ENCODE data around the gene TRIM26. TPM values are rescaled to one million over a fixed set of nuclear protein-coding genes. Genes with fewer than 3 reads are reported as not detected.

The TRIM26 gene
- polyA plus RNA-seq, 1 donor from 2014 or later = 25.9 TPM

DNA sequence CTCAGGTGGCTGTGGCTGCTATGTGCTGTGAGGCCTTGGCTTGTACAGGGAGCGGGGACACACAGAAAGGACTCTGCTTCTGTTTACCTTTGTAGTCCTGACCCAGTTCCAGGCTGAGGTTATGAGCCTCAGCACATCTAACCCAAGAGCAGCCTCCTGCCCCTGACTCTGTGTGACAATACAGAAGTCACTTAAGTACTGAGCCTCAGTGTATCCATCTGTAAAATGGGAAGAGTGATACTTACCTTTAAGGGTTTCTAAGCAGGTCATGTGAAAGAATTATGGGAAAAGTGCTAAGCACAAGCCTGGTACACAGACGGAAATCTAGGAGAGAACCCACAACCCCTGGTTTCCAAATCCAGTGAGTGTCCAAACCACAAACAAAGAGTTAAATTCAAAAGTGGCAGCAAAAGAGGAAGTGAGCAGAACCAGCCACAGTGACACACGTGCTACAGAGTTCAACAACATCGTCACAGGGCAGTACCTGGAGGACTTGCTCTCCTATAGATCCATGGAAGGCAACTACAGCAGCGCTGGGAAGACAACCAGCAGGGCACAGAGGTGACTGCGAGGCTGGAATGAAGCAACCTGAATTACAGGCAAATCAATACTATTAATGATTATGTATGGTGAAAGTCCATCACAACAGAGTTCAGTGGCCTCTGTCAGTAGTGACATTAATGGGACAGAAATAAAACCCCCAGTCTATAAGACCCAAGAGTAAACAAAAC lies 12.5 kb downstream of the TRIM26 start:
- Histone ChIP-seq H3K27me3 (ENCODE audit: insufficient read depth, low read depth, low read length) (no peaks in the 10 kb centered on the region), H3K9me3 (ENCODE audit: low read length) (no peaks in the 10 kb centered on the region), H3K4me3 (ENCODE audit: low read length) (no peak overlapping the region), H3K9me2 (ENCODE audit: insufficient read depth, low read length) (no peaks in the 10 kb centered on the region), H3K79me2 (replicated peaks; ENCODE audit: insufficient read depth, low read length) (no peaks in the 10 kb centered on the region), H3K27ac (ENCODE audit: low read length) (no peak overlapping the region), H2AFZ (ENCODE audit: low read depth, low read length) (no peak overlapping the region), H3K9ac (ENCODE audit: low read length) (no peak overlapping the region), H3F3A (ENCODE audit: insufficient read depth, low read length, poor library complexity, severe bottlenecking) (no peaks in the 10 kb centered on the region), H3K36me3 (ENCODE audit: insufficient read depth, low read length) (peaks cover 5% of the 10 kb centered on the region), H3K4me2 (ENCODE audit: low read length) (no peak overlapping the region), H4K20me1 (ENCODE audit: insufficient read depth) (no peaks in the 10 kb centered on the region)
- TF ChIP-seq TAF1 (IDR thresholded peaks at IDR 0.05; ENCODE audit: low read depth) = no peak
- no peak for TF ChIP-seq RAD21 (conservative IDR thresholded peaks at IDR 0.05)
- TF ChIP-seq, protein P1, sequence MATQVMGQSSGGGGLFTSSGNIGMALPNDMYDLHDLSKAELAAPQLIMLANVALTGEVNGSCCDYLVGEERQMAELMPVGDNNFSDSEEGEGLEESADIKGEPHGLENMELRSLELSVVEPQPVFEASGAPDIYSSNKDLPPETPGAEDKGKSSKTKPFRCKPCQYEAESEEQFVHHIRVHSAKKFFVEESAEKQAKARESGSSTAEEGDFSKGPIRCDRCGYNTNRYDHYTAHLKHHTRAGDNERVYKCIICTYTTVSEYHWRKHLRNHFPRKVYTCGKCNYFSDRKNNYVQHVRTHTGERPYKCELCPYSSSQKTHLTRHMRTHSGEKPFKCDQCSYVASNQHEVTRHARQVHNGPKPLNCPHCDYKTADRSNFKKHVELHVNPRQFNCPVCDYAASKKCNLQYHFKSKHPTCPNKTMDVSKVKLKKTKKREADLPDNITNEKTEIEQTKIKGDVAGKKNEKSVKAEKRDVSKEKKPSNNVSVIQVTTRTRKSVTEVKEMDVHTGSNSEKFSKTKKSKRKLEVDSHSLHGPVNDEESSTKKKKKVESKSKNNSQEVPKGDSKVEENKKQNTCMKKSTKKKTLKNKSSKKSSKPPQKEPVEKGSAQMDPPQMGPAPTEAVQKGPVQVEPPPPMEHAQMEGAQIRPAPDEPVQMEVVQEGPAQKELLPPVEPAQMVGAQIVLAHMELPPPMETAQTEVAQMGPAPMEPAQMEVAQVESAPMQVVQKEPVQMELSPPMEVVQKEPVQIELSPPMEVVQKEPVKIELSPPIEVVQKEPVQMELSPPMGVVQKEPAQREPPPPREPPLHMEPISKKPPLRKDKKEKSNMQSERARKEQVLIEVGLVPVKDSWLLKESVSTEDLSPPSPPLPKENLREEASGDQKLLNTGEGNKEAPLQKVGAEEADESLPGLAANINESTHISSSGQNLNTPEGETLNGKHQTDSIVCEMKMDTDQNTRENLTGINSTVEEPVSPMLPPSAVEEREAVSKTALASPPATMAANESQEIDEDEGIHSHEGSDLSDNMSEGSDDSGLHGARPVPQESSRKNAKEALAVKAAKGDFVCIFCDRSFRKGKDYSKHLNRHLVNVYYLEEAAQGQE (IDR thresholded peaks at IDR 0.05; ENCODE audit: borderline replicate concordance) = no peak
- no peak for TF ChIP-seq POLR2AphosphoS5 (IDR thresholded peaks at IDR 0.05)
- TF ChIP-seq EP300 (conservative IDR thresholded peaks at IDR 0.05; ENCODE audit: poor library complexity, severe bottlenecking) = no peak
- TF ChIP-seq EZH2 (IDR thresholded peaks at IDR 0.05; ENCODE audit: borderline replicate concordance, insufficient read depth, low read length, poor library complexity, severe bottlenecking) = no peak
- no peak for TF ChIP-seq SMC3 (conservative IDR thresholded peaks at IDR 0.05; ENCODE audit: poor library complexity)
- no peak for TF ChIP-seq MXI1 (conservative IDR thresholded peaks at IDR 0.05; ENCODE audit: poor library complexity, severe bottlenecking)

DNA sequence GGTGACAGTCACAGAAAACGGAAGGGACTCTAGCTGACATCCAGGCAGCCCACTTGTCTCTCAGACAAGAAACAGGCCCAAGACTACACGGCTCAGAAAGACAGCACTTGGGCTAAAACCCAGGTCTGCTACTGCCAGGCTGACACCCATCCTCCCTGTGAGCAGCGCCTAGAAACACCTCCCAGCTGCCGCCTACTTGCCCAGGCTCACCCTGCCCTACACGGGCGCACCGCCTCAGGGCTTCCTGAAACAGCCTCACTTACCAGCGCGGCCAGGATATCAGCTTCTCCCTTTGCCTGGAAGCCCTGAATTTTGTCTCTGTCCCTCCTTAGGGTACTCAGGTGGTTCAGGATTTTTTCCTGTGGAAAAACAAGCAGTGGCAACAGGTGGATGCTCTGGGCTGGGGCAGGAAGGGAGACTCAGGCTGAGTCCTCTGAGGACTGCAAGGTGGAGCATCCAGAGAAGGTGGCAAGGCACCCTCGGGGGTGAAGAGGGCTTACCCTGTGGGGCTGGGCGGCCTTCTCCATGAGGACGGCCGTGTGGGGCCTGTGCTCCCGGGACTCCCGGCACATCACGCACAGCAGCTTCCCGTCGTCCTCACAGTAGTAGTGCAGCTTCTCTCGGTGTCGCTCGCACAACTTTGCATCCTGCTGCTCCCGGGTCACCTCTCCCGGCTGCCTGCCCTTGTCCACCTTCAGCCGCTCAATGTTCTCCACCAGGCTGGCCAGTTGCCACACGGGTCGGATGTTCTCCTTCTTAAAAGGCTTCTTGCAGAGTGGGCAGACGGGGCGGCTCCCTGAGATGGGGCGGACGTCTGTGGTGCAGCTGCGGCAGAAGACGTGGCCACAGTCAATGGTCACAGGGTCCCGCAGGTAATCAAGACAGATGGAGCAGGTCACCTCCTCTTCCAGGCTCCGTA lies 14.8 kb downstream of the TRIM26 start:
- Histone ChIP-seq H3K4me2 (ENCODE audit: low read length) (no peak overlapping the region), H3K9me2 (ENCODE audit: insufficient read depth, low read length) (no peaks in the 10 kb centered on the region), H4K20me1 (ENCODE audit: insufficient read depth) (no peaks in the 10 kb centered on the region), H3K36me3 (ENCODE audit: insufficient read depth, low read length) (peaks cover 13% of the 10 kb centered on the region), H3K27ac (ENCODE audit: low read length) (no peak overlapping the region), H3K4me3 (ENCODE audit: low read length) (no peak overlapping the region), H3K79me2 (replicated peaks; ENCODE audit: insufficient read depth, low read length) (no peaks in the 10 kb centered on the region), H3K27me3 (ENCODE audit: insufficient read depth, low read depth, low read length) (no peaks in the 10 kb centered on the region), H2AFZ (ENCODE audit: low read depth, low read length) (no peak overlapping the region), H3K9ac (ENCODE audit: low read length) (no peak overlapping the region), H3F3A (ENCODE audit: insufficient read depth, low read length, poor library complexity, severe bottlenecking) (no peaks in the 10 kb centered on the region), H3K9me3 (ENCODE audit: low read length) (no peaks in the 10 kb centered on the region)
- no peak for TF ChIP-seq TAF1 (IDR thresholded peaks at IDR 0.05; ENCODE audit: low read depth)

DNA sequence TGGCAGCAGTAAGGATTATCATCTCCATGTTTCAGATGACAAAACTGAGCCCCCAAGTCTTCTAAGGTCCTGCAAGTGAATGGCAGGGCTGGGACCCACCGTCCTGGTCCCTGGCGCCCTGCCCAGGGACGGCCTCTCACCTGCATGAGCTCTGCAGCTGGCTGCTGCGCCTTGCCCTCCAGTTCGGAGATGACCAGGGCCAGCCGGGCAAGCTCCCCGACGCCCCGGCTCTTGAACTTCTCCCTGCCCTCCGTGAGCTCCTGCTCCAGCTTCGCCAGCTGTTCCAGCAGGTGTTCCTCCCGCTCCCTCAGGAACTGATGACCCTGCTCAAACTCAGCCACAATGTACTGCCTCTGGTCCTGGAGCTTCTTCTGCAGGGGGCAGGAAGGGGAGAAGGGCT lies 16.8 kb downstream of the TRIM26 start:
- Histone ChIP-seq H3K4me2 (ENCODE audit: low read length) (no peak overlapping the region), H3K36me3 (ENCODE audit: insufficient read depth, low read length) (peaks cover 13% of the 10 kb centered on the region), H4K20me1 (ENCODE audit: insufficient read depth) (no peaks in the 10 kb centered on the region), H3K9me2 (ENCODE audit: insufficient read depth, low read length) (no peaks in the 10 kb centered on the region), H3K4me3 (ENCODE audit: low read length) (no peak overlapping the region), H3K9me3 (ENCODE audit: low read length) (no peaks in the 10 kb centered on the region), H3K9ac (ENCODE audit: low read length) (no peak overlapping the region), H3K27me3 (ENCODE audit: insufficient read depth, low read depth, low read length) (no peaks in the 10 kb centered on the region), H3K27ac (ENCODE audit: low read length) (no peak overlapping the region), H2AFZ (ENCODE audit: low read depth, low read length) (no peak overlapping the region), H3K79me2 (replicated peaks; ENCODE audit: insufficient read depth, low read length) (no peaks in the 10 kb centered on the region), H3F3A (ENCODE audit: insufficient read depth, low read length, poor library complexity, severe bottlenecking) (no peaks in the 10 kb centered on the region)
- TF ChIP-seq, protein P1 (IDR thresholded peaks at IDR 0.05; ENCODE audit: borderline replicate concordance) = no peak
- TF ChIP-seq POLR2AphosphoS5 (IDR thresholded peaks at IDR 0.05) (no peak), MXI1 (conservative IDR thresholded peaks at IDR 0.05; ENCODE audit: poor library complexity, severe bottlenecking) (no peak), EZH2 (IDR thresholded peaks at IDR 0.05; ENCODE audit: borderline replicate concordance, insufficient read depth, low read length, poor library complexity, severe bottlenecking) (no peak)

Data from neural cell (in vitro differentiated cells).